Neural progenitor cell (in vitro differentiated cells): ENCODE measurements around the gene NEURL1B. TPM values are rescaled to one million over a fixed set of nuclear protein-coding genes. Genes with fewer than 3 reads are reported as not detected.

Source experiments
- DNase-seq: peaks from one replicate; pipeline ENCODE4 v3.0.0-alpha.2; 2016; ENCODE audit warnings: low spot score
- H2AFZ ChIP-seq: fragments of 200-600 bp; sonication (generic); replicated peaks from 2 replicates; pipeline ENCODE4 v1.6.1; 2016; ENCODE audit warnings: antibody characterized with exemption
- H3F3A ChIP-seq: fragments of 200-600 bp; sonication (generic); 2 replicates; pipeline ENCODE4 v1.6.1; 2016; ENCODE audit warnings: antibody characterized with exemption, low read depth
- H3K27ac ChIP-seq: fragments of 200-600 bp; sonication (generic); 2 replicates; pipeline ENCODE4 v1.5.1; 2016; ENCODE audit warnings: mild to moderate bottlenecking
- H3K27me3 ChIP-seq: fragments of 200-600 bp; sonication (generic); 2 replicates; pipeline ENCODE4 v1.6.1; 2016; ENCODE audit warnings: mild to moderate bottlenecking, moderate library complexity
- H3K36me3 ChIP-seq: fragments of 200-600 bp; sonication (generic); 2 replicates; pipeline ENCODE4 v1.5.1; 2016
- H3K4me1 ChIP-seq: fragments of 200-600 bp; sonication (generic); 2 replicates; pipeline ENCODE4 v1.6.1; 2016; ENCODE audit warnings: mixed run types
- H3K4me2 ChIP-seq: fragments of 200-600 bp; sonication (generic); 2 replicates; pipeline ENCODE4 v1.6.1; 2016
- H3K4me3 ChIP-seq: fragments of 200-600 bp; sonication (generic); 2 replicates; pipeline ENCODE4 v1.5.1; 2016
- H3K79me2 ChIP-seq: fragments of 200-600 bp; sonication (generic); 2 replicates; pipeline ENCODE4 v1.6.1; 2016; ENCODE audit warnings: low read depth
- H3K9ac ChIP-seq: fragments of 200-600 bp; sonication (generic); 2 replicates; pipeline ENCODE4 v1.6.1; 2016
- H3K9me3 ChIP-seq: fragments of 200-600 bp; sonication (generic); 2 replicates; pipeline ENCODE4 v1.5.1; 2016; ENCODE audit warnings: low read depth
- H4K20me1 ChIP-seq: fragments of 200-600 bp; sonication (generic); 2 replicates; pipeline ENCODE4 v1.6.1; 2016; ENCODE audit warnings: low read depth
- H3K27ac Mint-ChIP-seq: 3 replicates; pipeline ENCODE4 v1.8.0; 2021; ENCODE audit warnings: mixed read lengths
- H3K27me3 Mint-ChIP-seq: 2 replicates; pipeline ENCODE4 v1.8.0; 2022; ENCODE audit warnings: low read depth, mild to moderate bottlenecking, inconsistent platforms, moderate library complexity, mixed read lengths; ENCODE audit not compliant: insufficient read depth
- H3K36me3 Mint-ChIP-seq: 3 replicates; pipeline ENCODE4 v1.8.0; 2021; ENCODE audit warnings: mixed read lengths
- H3K4me1 Mint-ChIP-seq: 3 replicates; pipeline ENCODE4 v1.8.0; 2021; ENCODE audit warnings: mixed read lengths
- H3K4me3 Mint-ChIP-seq: 3 replicates; pipeline ENCODE4 v1.8.0; 2021; ENCODE audit warnings: mild to moderate bottlenecking, moderate library complexity, mixed read lengths
- H3K9me3 Mint-ChIP-seq: 3 replicates; pipeline ENCODE4 v1.8.0; 2020; ENCODE audit warnings: mixed read lengths
- EZH2 ChIP-seq: fragments of 200-600 bp; sonication (generic); IDR thresholded peaks from 2 replicates; pipeline ENCODE4 v1.6.1; 2017; ENCODE audit warnings: antibody characterized with exemption, mild to moderate bottlenecking, moderate library complexity
- EZH2phosphoT487 ChIP-seq: fragments of 200-600 bp; sonication (generic); IDR thresholded peaks from 2 replicates; pipeline ENCODE4 v1.6.1; 2017; ENCODE audit warnings: antibody characterized with exemption
- total RNA-seq: library from RNA; depleted of rRNA; stranded (reverse); fragments of >200 nt; gene quantifications from 2 replicates; pipeline ENCODE4 v1.2.3, GENCODE V29; 2015; ENCODE audit warnings: low replicate concordance
- TF ChIP-seq, protein P1 (sequence below): fragments of 200-600 bp; sonication (generic); IDR thresholded peaks from 2 replicates; pipeline ENCODE4 v1.5.1; 2017; ENCODE audit warnings: antibody characterized with exemption, mild to moderate bottlenecking

The NEURL1B gene
- total RNA-seq, 1 donor from 2014 or later, result 12.1 TPM

DNA sequence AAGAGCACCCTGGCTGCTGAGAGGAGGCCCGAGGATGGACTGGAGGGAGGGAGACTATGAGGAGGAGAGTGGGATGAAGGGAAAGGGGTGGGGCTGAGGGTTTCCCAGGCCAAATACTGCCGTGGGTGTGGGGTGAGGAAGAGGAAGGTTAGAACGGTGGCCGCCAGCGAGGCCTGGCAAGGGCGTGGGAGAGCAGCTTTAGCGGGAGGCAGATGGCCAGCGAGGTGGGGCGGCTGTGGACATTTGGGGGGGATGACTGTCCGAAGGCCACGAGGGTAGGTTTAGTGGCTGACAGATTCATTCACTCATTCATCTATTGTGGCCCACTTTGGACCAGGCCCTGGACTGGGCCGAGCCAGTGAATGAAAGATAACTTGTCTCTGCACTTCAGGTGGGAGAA is 47.8 kb upstream of the NEURL1B start:
- Mint-ChIP-seq H3K27ac (no peak overlapping the region), H3K36me3 (no peaks in the 10 kb centered on the region), H3K4me1 (peaks cover 16% of the 10 kb centered on the region), H3K27me3 (peaks cover 14% of the 10 kb centered on the region), H3K4me3 (no peak overlapping the region), H3K9me3 (no peaks in the 10 kb centered on the region)
- H2AFZ ChIP-seq, result no peak overlapping the region
- no peaks in the 10 kb centered on the region for H3K9me3 ChIP-seq
- H4K20me1 ChIP-seq, result no peaks in the 10 kb centered on the region
- H3K27me3 ChIP-seq, result no peaks in the 10 kb centered on the region
- no peak overlapping the region for H3K9ac ChIP-seq
- H3K79me2 ChIP-seq, result no peaks in the 10 kb centered on the region
- H3F3A ChIP-seq, result no peaks in the 10 kb centered on the region
- TF ChIP-seq, protein P1, sequence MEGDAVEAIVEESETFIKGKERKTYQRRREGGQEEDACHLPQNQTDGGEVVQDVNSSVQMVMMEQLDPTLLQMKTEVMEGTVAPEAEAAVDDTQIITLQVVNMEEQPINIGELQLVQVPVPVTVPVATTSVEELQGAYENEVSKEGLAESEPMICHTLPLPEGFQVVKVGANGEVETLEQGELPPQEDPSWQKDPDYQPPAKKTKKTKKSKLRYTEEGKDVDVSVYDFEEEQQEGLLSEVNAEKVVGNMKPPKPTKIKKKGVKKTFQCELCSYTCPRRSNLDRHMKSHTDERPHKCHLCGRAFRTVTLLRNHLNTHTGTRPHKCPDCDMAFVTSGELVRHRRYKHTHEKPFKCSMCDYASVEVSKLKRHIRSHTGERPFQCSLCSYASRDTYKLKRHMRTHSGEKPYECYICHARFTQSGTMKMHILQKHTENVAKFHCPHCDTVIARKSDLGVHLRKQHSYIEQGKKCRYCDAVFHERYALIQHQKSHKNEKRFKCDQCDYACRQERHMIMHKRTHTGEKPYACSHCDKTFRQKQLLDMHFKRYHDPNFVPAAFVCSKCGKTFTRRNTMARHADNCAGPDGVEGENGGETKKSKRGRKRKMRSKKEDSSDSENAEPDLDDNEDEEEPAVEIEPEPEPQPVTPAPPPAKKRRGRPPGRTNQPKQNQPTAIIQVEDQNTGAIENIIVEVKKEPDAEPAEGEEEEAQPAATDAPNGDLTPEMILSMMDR, result no peak
- TF ChIP-seq EZH2phosphoT487 (no peak), EZH2 (no peak)
- no peak overlapping the region for H3K4me3 ChIP-seq
- no peak for DNase-seq
- no peak overlapping the region for H3K27ac ChIP-seq
- peaks cover 3% of the 10 kb centered on the region for H3K4me1 ChIP-seq
- no peaks in the 10 kb centered on the region for H3K36me3 ChIP-seq
- H3K4me2 ChIP-seq, result no peak overlapping the region

DNA sequence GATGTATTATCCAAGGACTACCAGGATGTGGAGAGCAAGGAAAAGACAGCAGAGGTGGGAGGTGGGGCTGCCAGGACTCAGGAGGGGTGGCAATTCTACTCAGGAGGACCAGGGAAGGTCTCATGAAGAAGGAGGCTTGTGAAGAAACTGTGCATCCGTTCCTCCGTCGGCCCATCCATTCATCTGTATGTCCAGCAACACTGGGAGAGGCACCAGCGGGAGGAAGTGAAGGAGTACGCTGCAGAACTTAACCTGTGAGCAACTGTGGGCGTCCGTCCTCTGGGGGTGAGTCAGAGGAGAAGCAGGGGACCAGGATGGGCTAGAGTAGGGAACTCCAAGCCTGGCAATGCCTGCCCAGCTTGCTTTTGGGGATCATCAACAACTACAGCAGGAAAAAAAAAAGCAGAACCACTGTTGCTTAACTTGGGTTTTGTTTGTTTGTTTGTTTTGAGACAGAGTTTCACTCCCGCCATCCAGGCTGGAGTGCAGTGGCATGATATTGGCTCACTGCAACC is 47.3 kb upstream of the NEURL1B start:
- no peaks in the 10 kb centered on the region for H3K27me3 ChIP-seq
- no peak overlapping the region for H3K4me3 Mint-ChIP-seq
- peaks cover 17% of the 10 kb centered on the region for H3K4me1 Mint-ChIP-seq
- no peak overlapping the region for H3K27ac ChIP-seq
- H3K9ac ChIP-seq, result no peak overlapping the region
- no peaks in the 10 kb centered on the region for H3K9me3 Mint-ChIP-seq
- no peaks in the 10 kb centered on the region for H3K79me2 ChIP-seq
- peaks cover 6% of the 10 kb centered on the region for H3K4me1 ChIP-seq
- no peaks in the 10 kb centered on the region for H4K20me1 ChIP-seq
- peaks cover 14% of the 10 kb centered on the region for H3K27me3 Mint-ChIP-seq
- no peak overlapping the region for H3K4me2 ChIP-seq
- no peaks in the 10 kb centered on the region for H3K36me3 Mint-ChIP-seq
- no peak overlapping the region for H2AFZ ChIP-seq
- H3K4me3 ChIP-seq, result no peak overlapping the region
- H3K27ac Mint-ChIP-seq, result no peak overlapping the region
- no peaks in the 10 kb centered on the region for H3F3A ChIP-seq
- no peaks in the 10 kb centered on the region for H3K36me3 ChIP-seq
- no peak for DNase-seq
- TF ChIP-seq, protein P1, result no peak
- TF ChIP-seq EZH2phosphoT487, result no peak
- TF ChIP-seq EZH2, result no peak
- no peaks in the 10 kb centered on the region for H3K9me3 ChIP-seq

DNA sequence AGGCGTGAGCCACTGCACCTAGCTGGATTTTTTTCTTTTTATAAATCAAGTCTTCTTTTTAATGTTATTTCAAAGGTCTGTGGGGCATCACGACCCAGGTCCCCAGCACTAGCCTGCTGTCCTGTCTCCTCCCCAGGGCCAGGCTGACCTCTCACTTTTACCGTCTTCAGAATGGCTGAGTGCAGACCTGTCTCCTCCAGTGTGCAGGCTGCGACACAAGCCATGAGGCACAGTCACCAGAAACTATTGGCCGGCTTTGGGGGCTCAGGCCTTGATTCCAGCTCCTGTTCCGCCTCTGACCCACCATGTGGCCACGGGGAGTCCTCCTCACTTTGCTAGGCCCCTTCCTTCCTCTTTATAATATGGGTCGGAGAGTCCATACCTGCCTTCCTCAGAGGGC is 46.6 kb upstream of the NEURL1B start:
- no peak overlapping the region for H3K9ac ChIP-seq
- H3K9me3 ChIP-seq, result no peaks in the 10 kb centered on the region
- H4K20me1 ChIP-seq, result no peaks in the 10 kb centered on the region
- no peaks in the 10 kb centered on the region for H3F3A ChIP-seq
- H3K4me1 ChIP-seq, result peaks cover 6% of the 10 kb centered on the region
- H2AFZ ChIP-seq, result no peak overlapping the region
- H3K4me2 ChIP-seq, result no peak overlapping the region
- no peak overlapping the region for H3K27ac ChIP-seq
- H3K27me3 Mint-ChIP-seq, result peaks cover 14% of the 10 kb centered on the region
- no peaks in the 10 kb centered on the region for H3K9me3 Mint-ChIP-seq
- H3K4me3 ChIP-seq, result no peak overlapping the region
- H3K4me1 Mint-ChIP-seq, result peaks cover 17% of the 10 kb centered on the region
- H3K79me2 ChIP-seq, result no peaks in the 10 kb centered on the region
- H3K4me3 Mint-ChIP-seq, result no peak overlapping the region
- H3K36me3 Mint-ChIP-seq, result no peaks in the 10 kb centered on the region
- H3K36me3 ChIP-seq, result no peaks in the 10 kb centered on the region
- DNase-seq, result no peak
- no peaks in the 10 kb centered on the region for H3K27me3 ChIP-seq
- H3K27ac Mint-ChIP-seq, result no peak overlapping the region
- TF ChIP-seq, protein P1, result no peak
- TF ChIP-seq EZH2 (no peak), EZH2phosphoT487 (no peak)
